ENCODE measurements around the gene CNTNAP2. TPM values are rescaled to one million over a fixed set of nuclear protein-coding genes. Genes with fewer than 3 reads are reported as not detected.

CNTNAP2 gene
- total and polyA plus RNA-seq, 9 of the 15 experiments (the other 6 are each of a cell fraction or from before 2014, with no cell fraction given) = 0.04 to 0.62 (median 0.09) TPM; not detected in 4

DNA sequence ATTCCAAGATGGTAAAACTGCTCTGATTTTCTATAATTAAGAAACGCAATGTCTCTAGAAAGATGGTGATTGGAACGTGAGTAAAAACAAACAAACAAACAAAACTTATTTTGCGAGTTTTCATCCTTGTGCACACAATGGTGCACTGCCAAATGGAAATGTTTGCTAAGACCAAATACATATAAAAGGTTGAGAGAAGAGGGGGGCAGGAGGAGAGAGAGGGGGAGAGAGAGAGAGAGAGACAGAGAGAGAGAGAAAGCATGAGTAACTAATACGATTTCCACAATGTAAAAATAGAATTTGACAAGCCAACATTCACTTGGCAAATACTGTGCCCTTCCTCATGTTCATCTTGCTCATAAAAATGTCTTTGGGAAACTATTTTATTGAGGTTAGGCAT lies 375.4 kb downstream of the CNTNAP2 start:
- no peaks in the 10 kb centered on the region for H3K9me1 ChIP-seq (ENCODE audit: control insufficient read depth, insufficient read depth, low read length)
- intact Hi-C loops (cut with micrococcal nuclease) = no loop called here
- ChIA-PET POLR2A (no interaction called here), CTCF (ENCODE audit: low intra/inter-chr PET ratio) (no interaction called here)
- no peaks in the 10 kb centered on the region for H4K20me1 ChIP-seq (replicated peaks; ENCODE audit: control insufficient read depth, insufficient read depth, low read length)
- 0 out of 2 replicates have a peak, but pooled peaks cover 3% of the 10 kb centered on the region for H3K9me3 ChIP-seq (replicated peaks; ENCODE audit: control insufficient read depth, insufficient read depth, low read depth, low read length)
- no peaks in the 10 kb centered on the region for H3K27me3 ChIP-seq (ENCODE audit: control insufficient read depth in 2 of 2, insufficient read depth in 2 of 2, low read length in 2 of 2)
- no TSS peak for BruUV-seq (replicated peaks)
- H3K9ac ChIP-seq (ENCODE audit: insufficient read depth in 1 of 2, low read depth in 2 of 2, low read length in 2 of 2) = no peak overlapping the region
- no peak overlapping the region for H3K27ac ChIP-seq (ENCODE audit: extremely low read depth, low read depth, low read length)
- in situ Hi-C loops (cut with MboI) = no loop called here
- WGBS (ENCODE audit: insufficient coverage, low coverage, missing lambda C conversion rate) = 0% methylated on average over 4 of the region's 4 CpGs
- ATAC-seq = no peak
- no peak for DNase-seq (ENCODE audit: extremely low read depth in 1 of 4, low spot score in 3 of 4)
- H3K4me3 ChIP-seq = no peak overlapping the region
- H3K4me1 ChIP-seq (replicated peaks in 1 of 2; ENCODE audit: control insufficient read depth in 2 of 2, insufficient read depth in 2 of 2, low read length in 2 of 2) = no peaks in the 10 kb centered on the region
- no peak for FAIRE-seq
- H3K36me3 ChIP-seq (ENCODE audit: control insufficient read depth, insufficient read depth, low read length) = no peaks in the 10 kb centered on the region
- no peaks in the 10 kb centered on the region for H3K79me2 ChIP-seq (ENCODE audit: control insufficient read depth, insufficient read depth, low read length)
- H3K4me2 ChIP-seq (ENCODE audit: insufficient read depth, low read length) = no peak overlapping the region
- no peak overlapping the region for H2AFZ ChIP-seq (ENCODE audit: low read depth, low read length)
- no peak for TF ChIP-seq PHTF2 (CRISPR knock-in tag; IDR thresholded peaks at IDR 0.05)
- no peak for TF ChIP-seq MAFK (IDR thresholded peaks at IDR 0.05; ENCODE audit: low read length)
- TF ChIP-seq, protein P1, sequence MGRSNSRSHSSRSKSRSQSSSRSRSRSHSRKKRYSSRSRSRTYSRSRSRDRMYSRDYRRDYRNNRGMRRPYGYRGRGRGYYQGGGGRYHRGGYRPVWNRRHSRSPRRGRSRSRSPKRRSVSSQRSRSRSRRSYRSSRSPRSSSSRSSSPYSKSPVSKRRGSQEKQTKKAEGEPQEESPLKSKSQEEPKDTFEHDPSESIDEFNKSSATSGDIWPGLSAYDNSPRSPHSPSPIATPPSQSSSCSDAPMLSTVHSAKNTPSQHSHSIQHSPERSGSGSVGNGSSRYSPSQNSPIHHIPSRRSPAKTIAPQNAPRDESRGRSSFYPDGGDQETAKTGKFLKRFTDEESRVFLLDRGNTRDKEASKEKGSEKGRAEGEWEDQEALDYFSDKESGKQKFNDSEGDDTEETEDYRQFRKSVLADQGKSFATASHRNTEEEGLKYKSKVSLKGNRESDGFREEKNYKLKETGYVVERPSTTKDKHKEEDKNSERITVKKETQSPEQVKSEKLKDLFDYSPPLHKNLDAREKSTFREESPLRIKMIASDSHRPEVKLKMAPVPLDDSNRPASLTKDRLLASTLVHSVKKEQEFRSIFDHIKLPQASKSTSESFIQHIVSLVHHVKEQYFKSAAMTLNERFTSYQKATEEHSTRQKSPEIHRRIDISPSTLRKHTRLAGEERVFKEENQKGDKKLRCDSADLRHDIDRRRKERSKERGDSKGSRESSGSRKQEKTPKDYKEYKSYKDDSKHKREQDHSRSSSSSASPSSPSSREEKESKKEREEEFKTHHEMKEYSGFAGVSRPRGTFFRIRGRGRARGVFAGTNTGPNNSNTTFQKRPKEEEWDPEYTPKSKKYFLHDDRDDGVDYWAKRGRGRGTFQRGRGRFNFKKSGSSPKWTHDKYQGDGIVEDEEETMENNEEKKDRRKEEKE (IDR thresholded peaks at IDR 0.05; ENCODE audit: borderline replicate concordance in 1 of 2, control insufficient read depth in 1 of 2, low read depth in 2 of 2, low read length in 1 of 2) = no peak
- TF ChIP-seq MCM3 (IDR thresholded peaks at IDR 0.05) = no peak
- TF ChIP-seq ZBTB1 (CRISPR knock-in tag; IDR thresholded peaks at IDR 0.05; ENCODE audit: borderline replicate concordance, low read depth) = no peak
